ENCODE results near the gene MIA2.
"Not testable (repeated sequence)": the region's sequence is repeated elsewhere in the genome, so short reads cannot be mapped to it uniquely, and the experiment has no call there.

MIA2 gene

DNA sequence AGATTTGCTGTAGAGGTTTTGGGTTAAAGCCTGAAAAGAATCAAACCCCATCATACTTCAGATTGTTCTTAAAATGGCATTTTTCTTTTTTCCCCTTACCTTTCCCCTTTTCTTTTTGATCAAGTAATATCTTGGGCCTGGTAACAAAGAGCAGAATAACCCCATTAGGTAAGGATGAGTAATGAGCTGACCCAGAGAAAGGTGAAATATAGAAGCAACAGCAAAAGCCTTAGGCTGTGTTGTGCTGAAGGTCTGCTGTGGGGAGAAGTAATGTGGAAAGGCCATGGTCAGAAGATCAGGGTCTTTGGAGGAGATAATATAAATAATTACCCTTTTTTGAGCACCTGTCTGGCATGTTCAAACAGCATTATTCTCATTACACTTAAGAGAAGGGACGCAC lies 42.3 kb downstream of the MIA2 start:
- no peak for DNase-seq

GRCh38 chr14:39276579-39277114 lies 42.9 kb downstream of the MIA2 start:
- no peak for DNase-seq

DNA sequence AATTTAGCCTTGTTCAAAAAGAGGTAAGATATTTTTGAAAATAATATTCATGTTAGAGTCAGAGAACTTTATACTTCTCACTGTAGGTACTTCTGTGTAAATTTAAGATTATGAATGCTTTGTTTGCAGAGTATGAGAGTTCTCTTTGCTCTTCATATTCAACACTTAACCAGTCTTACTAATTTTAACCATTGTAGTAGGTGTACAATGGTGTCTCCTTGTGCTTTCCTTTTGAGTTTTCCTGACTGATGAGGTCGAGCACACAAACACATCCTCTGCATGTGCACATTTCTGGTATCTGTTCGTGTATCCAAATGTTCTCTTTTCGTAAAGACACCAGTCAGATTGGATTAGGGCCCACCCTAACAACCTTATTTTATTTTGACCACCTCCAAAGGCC lies 45.8 kb downstream of the MIA2 start:
- DNase-seq: no peak

GRCh38 chr14:39280678-39281077 lies 47.0 kb downstream of the MIA2 start:
- DNase-seq: not testable (repeated sequence)

DNA sequence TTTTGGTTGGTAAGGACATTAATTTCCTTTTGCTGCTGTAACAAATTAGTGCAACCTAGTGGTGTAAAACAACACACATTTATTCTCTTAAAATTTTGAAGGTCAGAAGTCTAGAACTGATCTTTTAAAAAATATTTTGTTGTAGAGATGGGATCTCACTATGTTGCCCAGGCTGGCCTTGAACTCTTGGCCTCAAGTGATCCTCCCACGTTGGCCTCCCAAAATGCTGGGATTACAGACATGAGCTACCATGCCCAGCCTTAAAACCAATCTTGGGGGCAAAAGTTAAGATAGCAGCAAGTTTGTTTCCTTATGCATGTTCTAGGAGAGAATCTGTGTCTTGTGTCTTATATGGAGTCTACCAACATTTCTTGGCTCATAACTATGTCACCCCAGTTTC lies 55.8 kb downstream of the MIA2 start:
- DNase-seq: no peak

DNA sequence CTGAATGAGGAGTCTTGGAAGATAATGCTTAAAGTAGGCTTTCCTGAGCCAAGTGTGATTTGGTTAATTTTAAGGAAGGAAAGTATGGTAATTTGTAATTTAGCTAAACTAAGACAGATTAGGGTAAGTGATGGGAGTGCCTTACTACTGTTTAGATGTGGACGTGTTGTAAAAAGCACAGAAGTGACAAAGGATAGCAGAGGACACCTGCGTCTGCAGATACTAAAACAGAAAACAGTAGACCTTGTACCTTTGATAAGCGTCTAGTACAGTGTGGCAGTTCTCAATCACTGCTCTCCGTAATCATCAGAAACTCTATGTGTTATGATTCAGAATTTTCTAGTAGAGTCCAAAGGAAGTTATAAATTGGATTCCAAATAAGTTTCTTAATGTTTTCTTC lies 58.0 kb downstream of the MIA2 start:
- no peak for DNase-seq

GRCh38 chr14:39293629-39294028 lies 59.9 kb downstream of the MIA2 start:
- DNase-seq: no peak

- DNase-seq: not testable (repeated sequence)
Measured at GRCh38 chr14:39300389-39300788, 66.7 kb downstream of the MIA2 start.

GRCh38 chr14:39302124-39302810 lies 68.6 kb downstream of the MIA2 start:
- DNase-seq: no peak

DNA sequence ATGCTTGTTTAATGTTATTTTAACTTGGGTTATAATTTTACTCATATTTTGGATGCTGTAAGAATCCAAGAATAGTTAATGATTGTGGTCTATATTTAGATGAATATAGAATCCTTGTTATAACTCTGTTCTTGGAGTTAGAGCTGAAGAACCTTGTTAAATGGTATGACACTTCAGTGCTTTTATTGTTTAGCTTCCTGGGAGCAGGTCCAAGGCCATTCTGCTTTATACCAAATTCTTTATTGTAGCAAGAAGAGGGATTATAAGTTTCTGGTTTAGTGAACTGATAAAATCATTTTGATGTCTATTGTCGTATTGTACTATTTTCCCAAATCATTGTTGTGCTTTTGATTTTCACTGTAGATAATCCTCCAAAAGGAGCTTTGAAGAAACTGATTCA lies 69.4 kb downstream of the MIA2 start:
- DNase-seq: no peak

- DNase-seq: no peak
Measured at GRCh38 chr14:39307815-39308214, 74.1 kb downstream of the MIA2 start.

DNA sequence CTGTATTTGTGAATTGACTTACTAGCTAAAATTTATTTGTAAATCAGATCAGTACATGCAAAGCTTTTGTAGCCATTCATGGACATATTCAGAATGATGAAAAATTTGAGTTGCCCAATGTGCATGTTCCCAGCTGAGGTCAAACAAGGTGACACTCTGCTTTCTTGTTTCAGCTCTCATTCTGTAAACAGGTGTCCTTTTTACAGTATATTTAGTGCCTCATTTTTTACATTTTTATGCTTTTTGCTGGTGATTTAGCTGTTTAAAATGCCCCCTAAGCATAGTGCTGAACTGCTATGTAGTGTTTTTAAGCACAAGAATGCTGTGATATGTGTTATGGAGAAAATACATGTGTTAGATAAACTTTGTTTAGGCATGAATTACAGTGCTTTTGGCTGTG lies 76.3 kb downstream of the MIA2 start:
- no peak for DNase-seq

DNA sequence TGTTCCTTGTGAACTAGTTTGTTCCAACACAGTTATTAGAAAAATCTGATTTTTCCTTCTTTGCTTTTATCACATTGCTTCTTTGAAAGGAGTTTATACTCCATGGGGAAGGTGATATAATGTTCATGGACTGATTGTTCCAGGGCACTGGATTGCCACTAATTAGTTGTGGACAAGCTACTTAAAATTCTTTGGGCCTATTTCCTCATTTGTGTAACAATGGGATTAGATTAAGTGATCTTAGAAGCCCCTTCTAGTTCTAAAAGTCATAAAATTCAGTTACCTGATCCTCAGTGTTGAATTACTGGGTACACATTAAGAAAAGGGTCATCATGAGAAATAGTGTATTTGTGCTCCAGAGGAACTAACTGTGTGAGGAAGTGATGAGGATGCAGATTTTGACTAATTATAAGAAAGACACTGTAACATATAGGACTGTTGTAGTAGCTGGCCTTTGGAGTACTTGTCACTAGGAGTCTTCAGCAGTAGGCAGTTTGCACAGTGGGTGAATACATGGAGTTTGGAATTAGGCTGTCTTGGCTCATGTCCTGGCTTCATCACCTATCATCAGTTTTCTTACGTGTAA lies 82.2 kb downstream of the MIA2 start:
- DNase-seq: no peak

DNA sequence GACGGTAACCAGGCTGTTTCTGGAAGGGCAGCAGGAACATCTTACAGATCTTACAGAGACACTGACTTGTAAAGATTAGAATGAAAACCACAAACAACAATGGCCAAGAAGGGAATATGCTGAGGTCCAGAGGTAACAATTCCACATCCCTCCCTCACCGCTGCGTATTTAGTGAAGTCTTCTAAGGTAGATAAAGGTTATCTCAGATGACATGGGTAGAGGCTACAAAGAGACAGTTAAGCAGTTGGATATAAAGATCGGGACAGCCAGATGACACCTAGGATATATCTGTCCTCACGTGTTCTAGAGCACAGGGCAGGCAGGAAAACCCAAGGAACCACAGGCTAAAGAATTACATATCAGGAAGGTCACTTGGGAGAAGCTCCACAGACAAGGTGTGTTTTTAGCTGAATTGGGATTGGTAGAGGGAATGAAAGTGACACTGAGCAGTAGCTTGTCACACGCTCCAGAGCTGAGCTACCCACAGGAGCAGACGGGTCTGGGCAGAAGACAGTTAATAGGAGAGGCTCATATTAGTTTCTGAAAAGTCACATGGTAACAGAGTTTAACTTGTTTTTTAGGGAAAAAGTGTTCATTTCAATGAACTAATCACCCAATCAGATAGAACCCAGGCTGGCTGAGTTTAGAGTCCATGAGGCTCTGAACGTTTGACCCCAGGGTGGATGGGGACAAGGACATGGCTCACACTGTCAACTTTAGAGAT lies 83.3 kb downstream of the MIA2 start:
- DNase-seq: no peak

DNA sequence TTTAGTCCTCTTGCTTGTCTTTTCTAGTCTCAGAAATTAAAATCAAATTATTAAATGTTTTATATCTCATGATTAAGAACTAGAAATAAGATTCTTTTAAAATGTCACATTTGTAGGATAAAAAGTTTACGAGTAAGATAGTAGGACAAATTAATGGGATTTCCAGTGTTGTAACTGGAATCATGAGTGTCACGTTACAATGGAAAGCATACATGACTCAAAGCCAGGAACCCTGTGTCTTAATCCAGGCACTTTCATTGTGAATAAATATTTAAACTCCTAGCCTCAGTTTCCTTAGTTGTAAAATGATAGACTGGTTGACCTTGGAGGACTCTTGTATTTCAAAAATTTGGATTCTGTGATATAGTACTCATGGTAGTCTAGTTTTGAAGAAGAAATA lies 84.9 kb downstream of the MIA2 start:
- DNase-seq: no peak

DNA sequence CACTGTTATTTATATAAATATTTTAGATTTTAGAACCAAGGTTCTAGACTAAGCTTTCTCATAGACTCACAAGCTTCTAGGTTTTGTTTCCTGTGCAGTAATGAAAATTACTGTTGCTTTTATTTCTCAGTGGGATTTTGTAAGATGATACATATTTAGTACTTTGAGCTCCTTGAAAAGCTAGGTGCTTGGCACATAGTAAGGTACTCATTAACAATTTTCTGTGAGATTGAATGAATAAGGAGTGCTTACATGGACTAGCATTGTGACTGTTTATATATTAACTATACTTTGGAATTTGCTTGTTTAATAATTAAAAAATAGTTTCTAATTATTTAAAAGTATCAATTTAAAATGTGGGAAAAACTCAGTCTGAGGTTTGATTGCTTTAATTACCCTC lies 85.7 kb downstream of the MIA2 start:
- no peak for DNase-seq

- DNase-seq: no peak
Measured at GRCh38 chr14:39320318-39320717, 86.6 kb downstream of the MIA2 start.

- no peak for DNase-seq
Measured at GRCh38 chr14:39322807-39323206, 89.1 kb downstream of the MIA2 start.

DNA sequence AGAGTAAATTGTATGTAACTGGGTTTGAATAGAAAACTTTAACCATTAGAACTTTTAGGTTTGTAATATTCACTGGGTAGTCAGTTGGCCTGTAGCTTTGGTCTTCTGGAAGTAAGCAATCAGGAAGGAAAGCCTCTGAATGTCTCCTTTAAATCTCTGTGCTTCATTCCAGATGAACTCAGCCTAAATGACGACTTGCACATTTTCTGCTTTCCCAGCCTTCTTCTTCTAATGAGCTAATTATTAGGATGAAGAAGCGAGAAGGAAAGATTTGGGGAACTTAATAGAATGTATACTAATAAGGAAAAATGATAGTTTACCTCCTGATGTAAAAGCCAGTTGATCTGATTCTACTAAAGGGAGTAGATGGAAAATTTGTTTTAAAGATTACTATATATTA lies 90.4 kb downstream of the MIA2 start:
- no peak for DNase-seq

GRCh38 chr14:39339003-39339402 lies 105.3 kb downstream of the MIA2 start:
- DNase-seq: no peak

DNA sequence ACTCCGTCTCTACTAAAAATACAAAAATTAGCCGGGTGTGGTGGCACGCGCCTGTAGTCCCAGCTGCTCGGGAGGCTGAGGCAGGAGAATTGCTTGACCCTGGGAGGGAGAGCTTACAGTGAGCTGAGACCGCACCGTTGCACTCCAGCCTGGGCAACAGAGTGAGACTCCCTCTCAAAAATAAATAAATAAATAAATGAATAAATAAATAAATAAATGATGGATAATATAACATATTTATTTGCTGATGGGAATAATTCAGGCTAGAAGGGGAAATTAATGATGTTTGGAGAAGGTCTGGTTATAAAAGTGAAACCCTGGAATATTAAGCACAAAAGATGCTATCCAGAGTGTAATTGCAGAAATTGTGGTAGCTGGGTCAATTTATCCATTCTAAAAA lies 107.4 kb downstream of the MIA2 start:
- not testable (repeated sequence) for DNase-seq

DNA sequence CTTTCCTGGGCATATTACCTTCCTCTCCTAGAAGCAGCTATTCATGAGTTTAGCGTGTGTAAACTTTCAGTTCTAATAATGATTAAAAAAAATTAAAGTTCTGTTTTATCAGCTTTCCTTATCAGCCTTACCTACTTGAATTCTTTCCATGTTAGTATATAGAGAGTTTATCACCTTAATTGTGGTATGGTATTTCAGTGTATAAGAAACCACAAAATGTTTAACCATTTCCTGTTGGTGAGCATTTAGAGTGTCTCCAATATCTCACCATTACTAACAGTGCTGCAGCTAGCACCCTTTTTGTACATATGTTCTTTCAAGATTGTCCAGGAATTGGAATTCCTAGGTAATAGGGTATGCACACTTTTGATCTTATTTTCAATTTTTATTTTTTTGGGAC lies 109.1 kb downstream of the MIA2 start:
- no peak for DNase-seq

GRCh38 chr14:39343614-39344013 lies 109.9 kb downstream of the MIA2 start:
- no peak for DNase-seq

DNA sequence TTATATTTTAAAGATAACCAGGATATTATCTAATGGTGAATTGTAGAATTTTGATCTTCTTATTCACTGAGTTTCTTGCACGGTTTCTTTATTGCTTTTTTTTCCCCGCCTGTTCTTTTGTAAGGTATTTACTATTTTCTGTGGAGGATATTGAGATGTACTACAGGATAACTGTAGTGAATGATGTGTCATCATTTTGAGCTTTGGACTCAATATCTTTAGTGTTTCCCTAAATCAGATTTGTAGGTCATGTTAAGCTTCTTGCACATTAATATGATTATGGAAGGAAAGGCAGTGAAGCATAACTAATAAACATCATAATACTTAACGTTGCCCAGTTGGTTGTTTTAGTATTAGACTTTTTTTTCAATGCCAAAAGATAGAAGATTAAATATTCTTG lies 117.2 kb downstream of the MIA2 start:
- DNase-seq: no peak
